ENCODE data around the gene EIF4G1. TPM values are rescaled to one million over a fixed set of nuclear protein-coding genes. Genes with fewer than 3 reads are reported as not detected.
A peak's percentile ranks its signal among the peaks of the same experiment; 100 is the strongest.

The EIF4G1 gene
- polyA plus RNA-seq, 3 donors from 2014 or later = 6.4 to 55.9 (median 13.4) TPM

GRCh38 chr3:184353546-184353941 is 39.1 kb downstream of the EIF4G1 start:
- peak overlapping the region in 2 of 6 donors; percentile 40 to 62 for H3K27ac Mint-ChIP-seq
- peaks cover 0 to 4% (median 0%) of the 10 kb centered on the region in 3 donors for H3K36me3 Mint-ChIP-seq
- H3K4me3 Mint-ChIP-seq = no peak overlapping the region
- DNase-seq = no peak
- H3K9me3 Mint-ChIP-seq = no peaks in the 10 kb centered on the region
- H3K4me1 Mint-ChIP-seq = peaks cover 0 to 6% of the 10 kb centered on the region in 2 donors
- peaks cover 0 to 3% (median 1%) of the 10 kb centered on the region in 3 donors for H3K27me3 Mint-ChIP-seq (ENCODE audit: low read depth in 3 of 3)

GRCh38 chr3:184354121-184354728 is 39.8 kb downstream of the EIF4G1 start:
- Mint-ChIP-seq H3K27me3 (ENCODE audit: low read depth in 3 of 3) (peaks cover 0 to 3% (median 1%) of the 10 kb centered on the region in 3 donors), H3K4me3 (peak overlapping the region in 2 of 5 donors; percentile 23 to 33), H3K27ac (peak overlapping the region in 4 of 6 donors; percentile 40 to 74 (median 63)), H3K36me3 (peaks cover 0 to 4% (median 0%) of the 10 kb centered on the region in 3 donors), H3K4me1 (peaks cover 0 to 6% of the 10 kb centered on the region in 2 donors), H3K9me3 (no peaks in the 10 kb centered on the region)
- peak; percentile 50 to 55 (median 53) for DNase-seq

- H3K4me3 Mint-ChIP-seq = no peak overlapping the region
- DNase-seq = no peak
- no peaks in the 10 kb centered on the region for H3K9me3 Mint-ChIP-seq
- H3K27me3 Mint-ChIP-seq (ENCODE audit: low read depth in 3 of 3) = peaks cover 0 to 3% (median 1%) of the 10 kb centered on the region in 3 donors
- no peak overlapping the region for H3K27ac Mint-ChIP-seq
- peaks cover 0 to 6% of the 10 kb centered on the region in 2 donors for H3K4me1 Mint-ChIP-seq
- peaks cover 0 to 4% (median 0%) of the 10 kb centered on the region in 3 donors for H3K36me3 Mint-ChIP-seq
These were observed 40.3 kb downstream of the EIF4G1 start for GRCh38 chr3:184354754-184355153.

GRCh38 chr3:184355261-184356040 is 41.0 kb downstream of the EIF4G1 start:
- H3K27me3 Mint-ChIP-seq (ENCODE audit: low read depth in 3 of 3) = peaks cover 0 to 3% (median 1%) of the 10 kb centered on the region in 3 donors
- H3K27ac Mint-ChIP-seq = peak overlapping the region in 2 of 6 donors; percentile 35 to 49
- peaks cover 0 to 7% of the 10 kb centered on the region in 2 donors for H3K4me1 Mint-ChIP-seq
- H3K9me3 Mint-ChIP-seq = no peaks in the 10 kb centered on the region
- peaks cover 0 to 4% (median 0%) of the 10 kb centered on the region in 3 donors for H3K36me3 Mint-ChIP-seq
- no peak overlapping the region for H3K4me3 Mint-ChIP-seq
- no peak for DNase-seq

GRCh38 chr3:184357248-184358123 is 43.1 kb downstream of the EIF4G1 start:
- H3K9me3 Mint-ChIP-seq = no peaks in the 10 kb centered on the region
- no peak overlapping the region for H3K4me3 Mint-ChIP-seq
- peaks cover 0 to 4% (median 0%) of the 10 kb centered on the region in 3 donors for H3K36me3 Mint-ChIP-seq
- peaks cover 0 to 14% of the 10 kb centered on the region in 2 donors for H3K4me1 Mint-ChIP-seq
- DNase-seq = no peak
- no peak overlapping the region for H3K27ac Mint-ChIP-seq
- H3K27me3 Mint-ChIP-seq (ENCODE audit: low read depth in 3 of 3) = peaks cover 2 to 7% (median 4%) of the 10 kb centered on the region in 3 donors

GRCh38 chr3:184358124-184358767 is 43.8 kb downstream of the EIF4G1 start:
- H3K4me1 Mint-ChIP-seq = peaks cover 3 to 16% of the 10 kb centered on the region in 2 donors
- H3K27ac Mint-ChIP-seq = peak overlapping the region in 1 of 6 donors; percentile 53
- DNase-seq = no peak
- no peak overlapping the region for H3K4me3 Mint-ChIP-seq
- peaks cover 6 to 11% (median 8%) of the 10 kb centered on the region in 3 donors for H3K27me3 Mint-ChIP-seq (ENCODE audit: low read depth in 3 of 3)
- peaks cover 0 to 4% (median 0%) of the 10 kb centered on the region in 3 donors for H3K36me3 Mint-ChIP-seq
- no peaks in the 10 kb centered on the region for H3K9me3 Mint-ChIP-seq

- Mint-ChIP-seq H3K27ac (peak overlapping the region in 1 of 6 donors; percentile 28), H3K9me3 (no peaks in the 10 kb centered on the region), H3K4me1 (peaks cover 9 to 21% of the 10 kb centered on the region in 2 donors), H3K4me3 (no peak overlapping the region), H3K27me3 (ENCODE audit: low read depth in 3 of 3) (peaks cover 8 to 14% (median 13%) of the 10 kb centered on the region in 3 donors), H3K36me3 (peaks cover 0 to 4% (median 0%) of the 10 kb centered on the region in 3 donors)
- no peak for DNase-seq
These were observed 44.5 kb downstream of the EIF4G1 start for GRCh38 chr3:184358921-184359350.

GRCh38 chr3:184359610-184360009 is 45.2 kb downstream of the EIF4G1 start:
- Mint-ChIP-seq H3K9me3 (no peaks in the 10 kb centered on the region), H3K4me3 (peak overlapping the region in 3 of 5 donors; percentile 59 to 75 (median 74)), H3K27me3 (ENCODE audit: low read depth in 3 of 3) (peaks cover 8 to 14% (median 13%) of the 10 kb centered on the region in 3 donors), H3K36me3 (peaks cover 0 to 4% (median 0%) of the 10 kb centered on the region in 3 donors), H3K27ac (peak overlapping the region in 1 of 6 donors; percentile 59), H3K4me1 (peaks cover 15 to 25% of the 10 kb centered on the region in 2 donors)
- no peak for DNase-seq

GRCh38 chr3:184360070-184360928 is 45.9 kb downstream of the EIF4G1 start:
- Mint-ChIP-seq H3K27me3 (ENCODE audit: low read depth in 3 of 3) (peaks cover 8 to 14% (median 13%) of the 10 kb centered on the region in 3 donors), H3K4me1 (peaks cover 22 to 30% of the 10 kb centered on the region in 2 donors), H3K9me3 (no peaks in the 10 kb centered on the region), H3K36me3 (peaks cover 0 to 8% (median 4%) of the 10 kb centered on the region in 3 donors), H3K4me3 (peak overlapping the region; percentile 65 to 84 (median 84)), H3K27ac (peak overlapping the region in 4 of 6 donors; percentile 49 to 92 (median 68))
- no peak for DNase-seq

- Mint-ChIP-seq H3K4me3 (peak overlapping the region; percentile 65 to 84 (median 84)), H3K27ac (peak overlapping the region in 3 of 6 donors; percentile 49 to 92 (median 51)), H3K36me3 (peaks cover 0 to 8% (median 6%) of the 10 kb centered on the region in 3 donors), H3K9me3 (no peaks in the 10 kb centered on the region), H3K27me3 (ENCODE audit: low read depth in 3 of 3) (peaks cover 8 to 14% (median 13%) of the 10 kb centered on the region in 3 donors), H3K4me1 (peaks cover 22 to 30% of the 10 kb centered on the region in 2 donors)
- DNase-seq = peak in 1 of 3 donors; percentile 13
These were observed 46.6 kb downstream of the EIF4G1 start for GRCh38 chr3:184360929-184361531.

GRCh38 chr3:184361532-184361931 is 47.1 kb downstream of the EIF4G1 start, which contains the start of the genes CLCN2 and POLR2H:
TSS of gene CLCN2 (minus strand) at chr3:184361605. CDS start at chr3:184361479, 126 bp downstream.
TSS of gene POLR2H (plus strand) at chr3:184361710. CDS start at chr3:184363493, 1,783 bp downstream.
- Mint-ChIP-seq H3K9me3 (no peaks in the 10 kb centered on the region), H3K4me3 (peak within 1 kb of the TSS; percentile 90 to 99 (median 96)), H3K36me3 (peaks cover 0 to 9% (median 8%) of the 10 kb centered on the region in 3 donors), H3K27me3 (ENCODE audit: low read depth in 3 of 3) (peaks cover 8 to 14% (median 13%) of the 10 kb centered on the region in 3 donors), H3K4me1 (peaks cover 25 to 30% of the 10 kb centered on the region in 2 donors), H3K27ac (peak within 1 kb of the TSS; percentile 92 to 96 (median 94))
- DNase-seq = peak; percentile 45 to 48 (median 47)

Measured in immature natural killer cell (primary cell).